Psoas muscle (tissue), 8 donors: ENCODE measurements around the gene PSMD2. TPM values are rescaled to one million over a fixed set of nuclear protein-coding genes. Genes with fewer than 3 reads are reported as not detected.

Experiments used
- ATAC-seq, 4 donors: fragments of 200-7000 bp; cut with Tn5 transposase; one replicate each; pipeline ENCODE4 v1.9.1; 2020; ENCODE audit warnings: moderate library complexity in 3 of 4, mild to moderate bottlenecking in 2 of 4
- DNase-seq, 2 donors: peaks; one replicate each; pipeline ENCODE4 v3.0.0-alpha.2; 2020
- H3K27ac ChIP-seq: fragments of 200-600 bp; one replicate; pipeline ENCODE4 v1.8.0; 2022
- H3K27me3 ChIP-seq, 3 donors: fragments of 200-600 bp in 1 of 3; one replicate each; pipeline versions ENCODE4 v1.6.1 to v1.8.0; 2013 to 2022; ENCODE audit warnings: low read length in 2 of 3, mild to moderate bottlenecking in 2 of 3, moderate library complexity in 1 of 3; ENCODE audit not compliant: insufficient read depth in 3 of 3
- H3K36me3 ChIP-seq, 2 donors: fragments of 200-600 bp in 1 of 2; one replicate each; pipeline versions ENCODE4 v1.6.1 to v1.8.0; 2013 to 2022; ENCODE audit warnings: low read depth in 1 of 2, mild to moderate bottlenecking in 1 of 2, moderate library complexity in 1 of 2; ENCODE audit not compliant: insufficient read depth in 1 of 2
- H3K4me1 ChIP-seq: fragments of 200-600 bp; one replicate; pipeline ENCODE4 v1.8.0; 2022
- H3K4me3 ChIP-seq: fragments of 200-600 bp; one replicate; pipeline ENCODE4 v1.8.0; 2022; ENCODE audit warnings: mild to moderate bottlenecking
- H3K9me3 ChIP-seq: fragments of 200-600 bp; one replicate; pipeline ENCODE4 v1.8.0; 2022
- CTCF ChIP-seq: fragments of 200-600 bp; IDR thresholded peaks from one replicate; pipeline ENCODE4 v1.8.0; 2022; ENCODE audit warnings: antibody characterized with exemption
- WGBS, 3 donors: extraction: QIAGEN DNeasy Blood & Tissue Kit; methylation state at CpG; one replicate each; pipeline versions ENCODE4 v1.1.6 to v1.1.7; 2013; 5-methylcytosine and 5-hydroxymethylcytosine counted together
- intact Hi-C, 2 donors: fragments of 100-400 bp; cut with DNase I; formaldehyde crosslinking; loops; one replicate each; pipeline versions ENCODE4 v1.11.0 to v1.14.2; 2022
- polyA plus RNA-seq, 3 donors: library from polyadenylated mRNA; stranded (reverse); fragments of 200-250 nt; gene quantifications; one replicate each; pipeline ENCODE4 v1.2.3, GENCODE V29; 2013
- total RNA-seq, 4 donors: library from RNA; stranded (reverse); fragmentation: NEBNext Ultra II Directional in 2 of 4; extraction: Animal tissue kit (Norgen Biotek cat#: 25700) in 2 of 4; gene quantifications; one replicate each; pipeline versions ENCODE4 v1.2.1 to v1.2.4, GENCODE V29; 2021 to 2023
- donor health status: healthy with polysubstance abuse.
- donor health status: DM: no; HTN: no; CAD: no; lungs with moderate emphysema.
- donor health status: Bipolar disorder and iron deficiency.
- donor health status: healthy.
- donor health status: DM: yes; HTN: yes; CAD: no.
- donor health status: DM: no; HTN: no; CAD: no.
- donor health status: DM: no; HTN: no; CAD: no.
- donor health status: DM: yes; HTN: yes; CAD: no.

Gene PSMD2
- total and polyA plus RNA-seq, 7 donors = 338 to 898 (median 430) TPM

- H3K27me3 ChIP-seq = no peaks in the 10 kb centered on the region
- TF ChIP-seq CTCF = no peak
- H3K36me3 ChIP-seq = peaks cover 7 to 35% of the 10 kb centered on the region in 2 donors
- DNase-seq (peak; percentile 95 to 98), ATAC-seq (peak; percentile 84 to 86 (median 85))
- intact Hi-C loops = no loop called here
- WGBS, 3 donors = 0% methylated on average over 19 to 40 of the region's 40 CpGs
- peak within 1 kb of the TSS; percentile 80 for H3K4me3 ChIP-seq
- peak within 1 kb of the TSS; percentile 96 for H3K27ac ChIP-seq
- no peaks in the 10 kb centered on the region for H3K9me3 ChIP-seq
- H3K4me1 ChIP-seq = peaks cover 35% of the 10 kb centered on the region
Measured at GRCh38 chr3:184314363-184314699, 15.3 kb downstream of the PSMD2 start, which contains the start of gene EIF4G1. EIF4G1 (plus strand) TSS chr3:184314606; CDS start chr3:184315797, 1,191 bp downstream.

- Histone ChIP-seq H3K4me1 (peaks cover 40% of the 10 kb centered on the region), H3K36me3 (peaks cover 7 to 31% of the 10 kb centered on the region in 2 donors), H3K27ac (peak overlapping the region; percentile 96), H3K4me3 (peak overlapping the region; percentile 80), H3K27me3 (no peaks in the 10 kb centered on the region), H3K9me3 (no peaks in the 10 kb centered on the region)
- no peak for TF ChIP-seq CTCF
- DNase-seq (peak; percentile 92 to 96), ATAC-seq (peak; percentile 78 to 81 (median 80))
- WGBS, 3 donors = 1% methylated on average over 39 to 89 of the region's 89 CpGs
- intact Hi-C loops = loop anchor here in 1 of 2 donors (5.0 kb wide), 1 partner anchor 138 kb away; no protein-coding TSS in a partner anchor
Measured at GRCh38 chr3:184314700-184315542, 15.9 kb downstream of the PSMD2 start.

- 5 to 12% (median 7%) methylated on average over 6 of the region's 6 CpGs for WGBS, 3 donors
- peaks cover 7 to 32% of the 10 kb centered on the region in 2 donors for H3K36me3 ChIP-seq
- peak overlapping the region; percentile 96 for H3K27ac ChIP-seq
- no peak for TF ChIP-seq CTCF
- H3K9me3 ChIP-seq = no peaks in the 10 kb centered on the region
- DNase-seq = no peak
- no peaks in the 10 kb centered on the region for H3K27me3 ChIP-seq
- H3K4me1 ChIP-seq = peaks cover 40% of the 10 kb centered on the region
- peak overlapping the region; percentile 80 for H3K4me3 ChIP-seq
- ATAC-seq = peak in 2 of 4 donors; percentile 0
- intact Hi-C loops = loop anchor here in 1 of 2 donors (5.0 kb wide), 1 partner anchor 138 kb away; no protein-coding TSS in a partner anchor
Measured at GRCh38 chr3:184315543-184315867, 16.5 kb downstream of the PSMD2 start.

GRCh38 chr3:184315871-184316661, 17.0 kb downstream of the PSMD2 start:
- peak overlapping the region; percentile 80 for H3K4me3 ChIP-seq
- no peak for TF ChIP-seq CTCF
- no peaks in the 10 kb centered on the region for H3K9me3 ChIP-seq
- peak overlapping the region; percentile 96 for H3K27ac ChIP-seq
- peaks cover 11 to 38% of the 10 kb centered on the region in 2 donors for H3K36me3 ChIP-seq
- WGBS, 3 donors = 25 to 39% (median 26%) methylated on average over 15 to 16 of the region's 16 CpGs
- H3K27me3 ChIP-seq = no peaks in the 10 kb centered on the region
- H3K4me1 ChIP-seq = peaks cover 46% of the 10 kb centered on the region
- no peak for ATAC-seq
- DNase-seq = peak in 1 of 2 donors; percentile 48
- intact Hi-C loops = loop anchor here in 1 of 2 donors (5.0 kb wide), 1 partner anchor 139 kb away; no protein-coding TSS in a partner anchor
